GM20431 (cell line): ENCODE measurements around the gene DUOX2.
"Not testable (repeated sequence)": the region's sequence is repeated elsewhere in the genome, so short reads cannot be mapped to it uniquely, and the experiment has no call there.

Experiments
- in situ Hi-C: fragments of 300-500 bp; cut with MseI, MboI; formaldehyde crosslinking; loops from one replicate; pipeline ENCODE4 v1.15.0; 2020; ENCODE audit warnings: low sequenced_read_pairs; ENCODE audit not compliant: unreplicated experiment

Gene DUOX2

GRCh38 chr15:45139770-45140169, 25.8 kb upstream of the DUOX2 start:
- in situ Hi-C loops: no loop called here

- in situ Hi-C loops: no loop called here
Observed at GRCh38 chr15:45138814-45139765, 25.1 kb upstream of the DUOX2 start.

- in situ Hi-C loops: no loop called here
Observed at GRCh38 chr15:45137703-45138102, 23.7 kb upstream of the DUOX2 start.

- in situ Hi-C loops: no loop called here
Observed at GRCh38 chr15:45136378-45136764, 22.4 kb upstream of the DUOX2 start.

GRCh38 chr15:45135705-45136377, 21.9 kb upstream of the DUOX2 start:
- in situ Hi-C loops: not testable (repeated sequence)

- in situ Hi-C loops: no loop called here
Observed at GRCh38 chr15:45134682-45135604, 21.0 kb upstream of the DUOX2 start.

- in situ Hi-C loops: no loop called here
Observed at GRCh38 chr15:45134046-45134445, 20.1 kb upstream of the DUOX2 start.

- in situ Hi-C loops: no loop called here
Observed at GRCh38 chr15:45133561-45133920, 19.6 kb upstream of the DUOX2 start.

- in situ Hi-C loops: no loop called here
Observed at GRCh38 chr15:45132844-45133560, 19.0 kb upstream of the DUOX2 start.

GRCh38 chr15:45131510-45131909, 17.5 kb upstream of the DUOX2 start:
- in situ Hi-C loops: no loop called here

- in situ Hi-C loops: no loop called here
Observed at GRCh38 chr15:45130291-45131000, 16.5 kb upstream of the DUOX2 start.

GRCh38 chr15:45129651-45130129, 15.7 kb upstream of the DUOX2 start, which contains the start of the genes DUOX1 and DUOXA1:
DUOX1 (plus strand) TSS chr15:45129994; CDS start chr15:45131967, 1,973 bp downstream.
DUOXA1 (minus strand) TSS chr15:45129879; CDS start chr15:45123014, 6,865 bp downstream.
- in situ Hi-C loops: no loop called here

- in situ Hi-C loops: no loop called here
Observed at GRCh38 chr15:45128971-45129639, 15.1 kb upstream of the DUOX2 start.

- in situ Hi-C loops: no loop called here
Observed at GRCh38 chr15:45126535-45127158, 12.7 kb upstream of the DUOX2 start.

GRCh38 chr15:45123397-45123796, 9.4 kb upstream of the DUOX2 start:
- in situ Hi-C loops: no loop called here

- in situ Hi-C loops: no loop called here
Observed at GRCh38 chr15:45122719-45123118, 8.7 kb upstream of the DUOX2 start.

GRCh38 chr15:45121706-45122417, 7.9 kb upstream of the DUOX2 start:
- in situ Hi-C loops: no loop called here
